ENCODE data around the gene AFF3.

The AFF3 gene

GRCh38 chr2:99926986-99927385, 215.4 kb downstream of the AFF3 start:
- Histone ChIP-seq H3K27me3 (ENCODE audit: low read depth, low read length) (no peaks in the 10 kb centered on the region), H3K36me3 (replicated peaks; ENCODE audit: low read depth, low read length) (peaks cover 11% of the 10 kb centered on the region), H3K9me3 (ENCODE audit: insufficient read depth, low read length) (no peaks in the 10 kb centered on the region), H3K4me1 (ENCODE audit: low read length) (peaks cover 7% of the 10 kb centered on the region), H3K79me2 (ENCODE audit: low read length) (no peaks in the 10 kb centered on the region), H2AFZ (ENCODE audit: low read depth, low read length) (no peak overlapping the region), H3K4me3 (ENCODE audit: low read length) (no peak overlapping the region), H3K4me2 (ENCODE audit: low read length) (no peak overlapping the region), H4K20me1 (ENCODE audit: insufficient read depth, low read length) (peaks cover 28% of the 10 kb centered on the region; the same call in 1 of the 2 replicates), H3K9ac (ENCODE audit: low read length) (no peak overlapping the region), H3K27ac (ENCODE audit: low read length) (no peak overlapping the region)
- TF ChIP-seq CTCF (IDR thresholded peaks at IDR 0.05; ENCODE audit: low read depth, low read length), result no peak
- no peak for TF ChIP-seq EZH2phosphoT487 (IDR thresholded peaks at IDR 0.05; ENCODE audit: low read depth)

- Histone ChIP-seq H3K27me3 (ENCODE audit: low read depth, low read length) (no peaks in the 10 kb centered on the region), H3K9ac (ENCODE audit: low read length) (no peak overlapping the region), H4K20me1 (ENCODE audit: insufficient read depth, low read length) (peaks cover 26% of the 10 kb centered on the region; the same call in 1 of the 2 replicates), H3K9me3 (ENCODE audit: insufficient read depth, low read length) (no peaks in the 10 kb centered on the region), H2AFZ (ENCODE audit: low read depth, low read length) (no peak overlapping the region), H3K4me2 (ENCODE audit: low read length) (no peak overlapping the region), H3K27ac (ENCODE audit: low read length) (no peak overlapping the region), H3K4me1 (ENCODE audit: low read length) (peaks cover 10% of the 10 kb centered on the region), H3K4me3 (ENCODE audit: low read length) (no peak overlapping the region), H3K79me2 (ENCODE audit: low read length) (peaks cover 3% of the 10 kb centered on the region; the same call in 1 of the 2 replicates), H3K36me3 (replicated peaks; ENCODE audit: low read depth, low read length) (peaks cover 11% of the 10 kb centered on the region)
- TF ChIP-seq EZH2phosphoT487 (IDR thresholded peaks at IDR 0.05; ENCODE audit: low read depth) (no peak), CTCF (IDR thresholded peaks at IDR 0.05; ENCODE audit: low read depth, low read length) (no peak)
Measured at GRCh38 chr2:99925960-99926359, 216.4 kb downstream of the AFF3 start.

- H3K9ac ChIP-seq (ENCODE audit: low read length), result no peak overlapping the region
- peaks cover 31% of the 10 kb centered on the region for H4K20me1 ChIP-seq (ENCODE audit: insufficient read depth, low read length)
- TF ChIP-seq EZH2phosphoT487 (IDR thresholded peaks at IDR 0.05; ENCODE audit: low read depth) (no peak), CTCF (IDR thresholded peaks at IDR 0.05; ENCODE audit: low read depth, low read length) (no peak)
- no peaks in the 10 kb centered on the region for H3K9me3 ChIP-seq (ENCODE audit: insufficient read depth, low read length)
- no peaks in the 10 kb centered on the region for H3K27me3 ChIP-seq (ENCODE audit: low read depth, low read length)
- peaks cover 10% of the 10 kb centered on the region for H3K4me1 ChIP-seq (ENCODE audit: low read length)
- H3K36me3 ChIP-seq (replicated peaks; ENCODE audit: low read depth, low read length), result peaks cover 11% of the 10 kb centered on the region
- H2AFZ ChIP-seq (ENCODE audit: low read depth, low read length), result no peak overlapping the region
- H3K4me2 ChIP-seq (ENCODE audit: low read length), result no peak overlapping the region
- H3K79me2 ChIP-seq (ENCODE audit: low read length), result peaks cover 4% of the 10 kb centered on the region; the same call in 1 of the 2 replicates
- no peak overlapping the region for H3K4me3 ChIP-seq (ENCODE audit: low read length)
- H3K27ac ChIP-seq (ENCODE audit: low read length), result no peak overlapping the region
Measured at GRCh38 chr2:99922664-99923063, 219.7 kb downstream of the AFF3 start.

- H2AFZ ChIP-seq (ENCODE audit: low read depth, low read length), result no peak overlapping the region
- TF ChIP-seq CTCF (IDR thresholded peaks at IDR 0.05; ENCODE audit: low read depth, low read length), result no peak
- TF ChIP-seq EZH2phosphoT487 (IDR thresholded peaks at IDR 0.05; ENCODE audit: low read depth), result no peak
- no peak overlapping the region for H3K4me2 ChIP-seq (ENCODE audit: low read length)
Measured at GRCh38 chr2:99921903-99922302, 220.5 kb downstream of the AFF3 start.

More at GRCh38 chr2:99921903-99922302, 220.5 kb downstream of the AFF3 start:
- no peaks in the 10 kb centered on the region for H3K9me3 ChIP-seq (ENCODE audit: insufficient read depth, low read length)
- H3K27ac ChIP-seq (ENCODE audit: low read length), result no peak overlapping the region
- no peaks in the 10 kb centered on the region for H3K27me3 ChIP-seq (ENCODE audit: low read depth, low read length)
- peaks cover 10% of the 10 kb centered on the region for H3K4me1 ChIP-seq (ENCODE audit: low read length)
- H4K20me1 ChIP-seq (ENCODE audit: insufficient read depth, low read length), result peaks cover 30% of the 10 kb centered on the region
- peaks cover 4% of the 10 kb centered on the region; the same call in 1 of the 2 replicates for H3K79me2 ChIP-seq (ENCODE audit: low read length)
- H3K9ac ChIP-seq (ENCODE audit: low read length), result no peak overlapping the region
- peaks cover 11% of the 10 kb centered on the region for H3K36me3 ChIP-seq (replicated peaks; ENCODE audit: low read depth, low read length)
- no peak overlapping the region for H3K4me3 ChIP-seq (ENCODE audit: low read length)
